ENCODE results near the gene SBF2. TPM values are rescaled to one million over a fixed set of nuclear protein-coding genes. Genes with fewer than 3 reads are reported as not detected.

The SBF2 gene
- total RNA-seq, 4 donors from 2014 or later = 20.6 to 48.6 (median 26.0) TPM

DNA sequence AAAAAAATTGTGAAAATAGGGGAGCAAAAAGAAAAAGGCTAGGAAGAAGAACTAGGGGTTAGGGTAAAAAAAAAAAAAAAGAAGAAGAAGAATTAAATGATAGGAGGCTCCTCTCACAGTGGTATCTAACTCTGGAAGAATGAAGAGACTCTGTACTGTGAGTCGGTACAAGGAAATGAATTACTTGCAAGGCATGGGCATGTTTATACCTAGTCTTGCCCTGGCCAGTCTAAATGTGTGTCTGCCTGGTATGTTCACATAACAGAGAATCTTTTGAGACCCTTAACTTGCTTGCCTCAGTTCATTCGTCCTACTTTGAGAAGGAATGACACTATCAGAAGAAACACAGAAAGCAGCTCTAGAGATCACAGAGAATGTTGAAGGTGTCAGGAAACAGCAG is 470.6 kb downstream of the SBF2 start:
- H3K36me3 ChIP-seq = peaks cover 0 to 8% (median 0%) of the 10 kb centered on the region in 3 donors
- intact Hi-C loops (cut with DNase I) = no loop called here
- H3K27ac ChIP-seq = peak overlapping the region in 2 of 4 donors; percentile 7 to 35
- WGBS, 2 donors = 37 to 45% methylated on average over 1 to 2 of the region's 2 CpGs
- no peaks in the 10 kb centered on the region for H3K9me3 ChIP-seq
- no peak overlapping the region for H3K4me3 ChIP-seq
- peaks cover 0 to 58% (median 6%) of the 10 kb centered on the region in 3 donors for H3K4me1 ChIP-seq
- no peaks in the 10 kb centered on the region for H3K27me3 ChIP-seq
- no peak for DNase-seq
- TF ChIP-seq, protein P1, sequence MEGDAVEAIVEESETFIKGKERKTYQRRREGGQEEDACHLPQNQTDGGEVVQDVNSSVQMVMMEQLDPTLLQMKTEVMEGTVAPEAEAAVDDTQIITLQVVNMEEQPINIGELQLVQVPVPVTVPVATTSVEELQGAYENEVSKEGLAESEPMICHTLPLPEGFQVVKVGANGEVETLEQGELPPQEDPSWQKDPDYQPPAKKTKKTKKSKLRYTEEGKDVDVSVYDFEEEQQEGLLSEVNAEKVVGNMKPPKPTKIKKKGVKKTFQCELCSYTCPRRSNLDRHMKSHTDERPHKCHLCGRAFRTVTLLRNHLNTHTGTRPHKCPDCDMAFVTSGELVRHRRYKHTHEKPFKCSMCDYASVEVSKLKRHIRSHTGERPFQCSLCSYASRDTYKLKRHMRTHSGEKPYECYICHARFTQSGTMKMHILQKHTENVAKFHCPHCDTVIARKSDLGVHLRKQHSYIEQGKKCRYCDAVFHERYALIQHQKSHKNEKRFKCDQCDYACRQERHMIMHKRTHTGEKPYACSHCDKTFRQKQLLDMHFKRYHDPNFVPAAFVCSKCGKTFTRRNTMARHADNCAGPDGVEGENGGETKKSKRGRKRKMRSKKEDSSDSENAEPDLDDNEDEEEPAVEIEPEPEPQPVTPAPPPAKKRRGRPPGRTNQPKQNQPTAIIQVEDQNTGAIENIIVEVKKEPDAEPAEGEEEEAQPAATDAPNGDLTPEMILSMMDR (IDR thresholded peaks at IDR 0.05) = no peak

DNA sequence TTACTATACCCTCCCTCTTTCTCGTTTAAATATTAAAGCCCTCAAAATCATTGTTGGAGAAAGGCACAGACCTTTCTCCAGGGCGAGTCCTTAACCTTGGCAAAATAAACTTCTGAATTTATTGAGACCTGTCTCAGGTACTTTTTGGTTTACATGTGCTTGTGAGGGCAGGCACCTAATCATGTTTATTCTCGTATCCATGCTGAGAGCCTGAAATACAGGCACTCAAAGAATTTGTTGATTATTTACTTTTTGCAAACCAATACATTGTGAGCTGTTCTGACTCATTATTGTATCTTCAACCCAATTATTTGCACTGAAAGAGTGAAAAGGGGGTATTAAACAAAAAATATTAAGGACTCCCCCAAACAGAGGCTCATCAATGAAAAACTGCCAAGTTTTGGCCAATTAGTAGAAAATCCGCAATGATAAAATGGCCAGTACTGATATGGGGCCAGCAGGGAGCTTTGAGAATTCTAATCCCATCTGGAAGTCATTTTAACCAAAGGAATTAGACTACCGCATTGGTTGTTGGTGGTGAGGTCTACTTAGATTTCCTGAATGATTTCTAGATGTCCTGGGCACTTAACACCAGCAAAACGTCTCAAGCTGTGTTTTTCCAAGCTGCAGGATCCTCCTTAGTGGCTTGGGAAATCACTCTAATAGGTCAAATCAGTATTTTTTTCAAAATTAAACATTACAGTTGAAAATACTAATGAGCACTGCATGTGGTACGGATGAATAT is 472.8 kb downstream of the SBF2 start:
- Histone ChIP-seq H3K27me3 (no peaks in the 10 kb centered on the region), H3K4me3 (no peak overlapping the region), H3K4me1 (peaks cover 0 to 65% (median 6%) of the 10 kb centered on the region in 3 donors), H3K27ac (peak overlapping the region in 3 of 4 donors; percentile 55 to 68 (median 61)), H3K9me3 (no peaks in the 10 kb centered on the region), H3K36me3 (no peaks in the 10 kb centered on the region)
- 51 to 61% methylated on average over 7 of the region's 7 CpGs for WGBS, 2 donors
- intact Hi-C loops (cut with DNase I) = no loop called here
- no peak for TF ChIP-seq POLR2A (IDR thresholded peaks at IDR 0.05)
- TF ChIP-seq, protein P1 (IDR thresholded peaks at IDR 0.05) = no peak
- no peak for DNase-seq

GRCh38 chr11:9820260-9820659 is 473.8 kb downstream of the SBF2 start:
- H3K4me3 ChIP-seq = no peak overlapping the region
- no peak for TF ChIP-seq POLR2A (IDR thresholded peaks at IDR 0.05)
- TF ChIP-seq, protein P1 (IDR thresholded peaks at IDR 0.05) = no peak
- WGBS, 2 donors = 20 to 23% methylated on average over 1 of the region's 1 CpG
- H3K27me3 ChIP-seq = no peaks in the 10 kb centered on the region
- intact Hi-C loops (cut with DNase I) = no loop called here
- DNase-seq = no peak
- H3K4me1 ChIP-seq = peaks cover 0 to 66% (median 6%) of the 10 kb centered on the region in 3 donors
- H3K27ac ChIP-seq = peak overlapping the region; percentile 30 to 68 (median 58)
- no peaks in the 10 kb centered on the region for H3K36me3 ChIP-seq
- no peaks in the 10 kb centered on the region for H3K9me3 ChIP-seq

DNA sequence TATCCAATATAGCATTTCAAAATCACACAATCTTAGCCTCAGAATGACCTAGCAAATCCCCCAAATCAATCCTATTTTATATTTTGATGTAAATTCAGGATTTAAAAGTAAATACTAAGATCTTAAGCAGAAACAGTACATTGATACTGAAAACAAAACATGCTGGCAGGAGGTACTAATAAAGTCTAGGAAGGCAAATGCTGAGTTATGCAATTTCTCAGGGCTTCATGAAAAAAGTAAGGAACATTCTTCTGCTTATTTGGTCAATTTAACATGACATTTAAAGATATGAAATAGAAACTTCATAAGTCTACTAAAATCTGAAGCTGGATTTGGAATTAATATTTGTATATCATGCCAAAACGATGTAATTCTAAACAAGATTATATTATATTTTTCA is 476.8 kb downstream of the SBF2 start:
- Histone ChIP-seq H3K36me3 (peaks cover 0 to 16% (median 0%) of the 10 kb centered on the region in 3 donors), H3K4me1 (peaks cover 0 to 47% (median 3%) of the 10 kb centered on the region in 3 donors), H3K9me3 (no peaks in the 10 kb centered on the region), H3K4me3 (no peak overlapping the region), H3K27ac (no peak overlapping the region), H3K27me3 (no peaks in the 10 kb centered on the region)
- DNase-seq = no peak
- TF ChIP-seq, protein P1 (IDR thresholded peaks at IDR 0.05) = no peak
- no peak for TF ChIP-seq POLR2A (IDR thresholded peaks at IDR 0.05)
- WGBS, 2 donors = 80 to 88% methylated on average over 1 of the region's 1 CpG
- intact Hi-C loops (cut with DNase I) = no loop called here

DNA sequence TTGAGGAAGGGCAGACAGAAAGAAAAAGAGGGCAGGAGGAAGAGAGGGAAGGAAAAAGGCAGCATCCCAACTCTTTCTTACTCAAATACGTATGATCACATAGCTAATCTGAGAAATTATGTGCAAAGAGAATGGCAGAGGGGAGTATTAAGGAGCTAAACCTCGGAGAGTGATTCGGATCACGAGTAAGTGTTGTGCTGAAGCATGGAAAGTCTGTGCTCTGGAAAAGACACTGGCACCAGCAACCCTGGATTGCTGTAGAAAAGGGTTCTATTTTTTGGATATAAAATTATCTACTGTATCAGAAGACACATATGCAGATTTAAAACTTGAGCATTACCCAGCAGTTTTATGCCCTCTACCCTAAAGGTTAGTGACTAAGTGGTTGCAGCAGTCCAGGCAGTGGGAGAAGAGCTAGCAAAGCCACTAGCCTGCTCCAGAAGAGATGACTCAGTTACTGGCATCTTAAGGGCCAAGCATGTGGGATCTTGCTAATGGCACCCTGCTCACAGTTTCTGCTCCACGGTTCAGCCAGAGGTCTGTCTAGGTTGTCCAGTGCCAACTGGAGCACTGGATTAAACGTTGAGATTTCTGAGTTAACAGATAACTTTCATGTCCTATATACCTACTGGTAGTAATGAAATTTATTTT is 478.4 kb downstream of the SBF2 start:
- intact Hi-C loops (cut with DNase I) = no loop called here
- 48 to 54% methylated on average over 6 of the region's 6 CpGs for WGBS, 2 donors
- no peaks in the 10 kb centered on the region for H3K9me3 ChIP-seq
- H3K4me1 ChIP-seq = peaks cover 0 to 34% (median 3%) of the 10 kb centered on the region in 3 donors
- H3K4me3 ChIP-seq = no peak overlapping the region
- H3K27me3 ChIP-seq = no peaks in the 10 kb centered on the region
- DNase-seq = no peak
- H3K27ac ChIP-seq = peak overlapping the region; percentile 41 to 79 (median 71)
- H3K36me3 ChIP-seq = peaks cover 0 to 32% (median 0%) of the 10 kb centered on the region in 3 donors
- no peak for TF ChIP-seq POLR2A (IDR thresholded peaks at IDR 0.05)
- TF ChIP-seq, protein P1 (IDR thresholded peaks at IDR 0.05) = no peak

All from esophagus squamous epithelium (tissue), 5 donors.